AG04449 (cell line): Measurements from ENCODE around the gene KCTD17.

Source experiments
- CTCF ChIA-PET: fragments of 350-600 bp; formaldehyde crosslinking; extraction: SDS; loops from one replicate; lab custom pipeline; 2021; ENCODE audit warnings: antibody characterized with exemption; lab: Yijun Ruan, JAX
- POLR2A ChIA-PET: fragments of 400-600, 350-600 bp; formaldehyde crosslinking; extraction: SDS; loops from one replicate; lab custom pipeline; 2020; ENCODE audit warnings: antibody characterized with exemption, inconsistent platforms; lab: Yijun Ruan, JAX
- DNase-seq: peaks from one replicate; pipeline ENCODE4 v3.0.0-alpha.2; 2010; ENCODE audit warnings: low read depth, low spot score
- H3K4me3 ChIP-seq: 2 replicates; pipeline ENCODE4 v1.5.1; 2011; ENCODE audit warnings: low read depth, mild to moderate bottlenecking, control low read depth, low read length
- CTCF ChIP-seq: IDR thresholded peaks from one replicate; pipeline ENCODE4 v1.5.1; 2011; ENCODE audit warnings: mild to moderate bottlenecking, moderate library complexity, low read length, control low read depth, inconsistent platforms; ENCODE audit not compliant: insufficient read depth; ENCODE audit errors: missing control alignments

The KCTD17 gene

DNA sequence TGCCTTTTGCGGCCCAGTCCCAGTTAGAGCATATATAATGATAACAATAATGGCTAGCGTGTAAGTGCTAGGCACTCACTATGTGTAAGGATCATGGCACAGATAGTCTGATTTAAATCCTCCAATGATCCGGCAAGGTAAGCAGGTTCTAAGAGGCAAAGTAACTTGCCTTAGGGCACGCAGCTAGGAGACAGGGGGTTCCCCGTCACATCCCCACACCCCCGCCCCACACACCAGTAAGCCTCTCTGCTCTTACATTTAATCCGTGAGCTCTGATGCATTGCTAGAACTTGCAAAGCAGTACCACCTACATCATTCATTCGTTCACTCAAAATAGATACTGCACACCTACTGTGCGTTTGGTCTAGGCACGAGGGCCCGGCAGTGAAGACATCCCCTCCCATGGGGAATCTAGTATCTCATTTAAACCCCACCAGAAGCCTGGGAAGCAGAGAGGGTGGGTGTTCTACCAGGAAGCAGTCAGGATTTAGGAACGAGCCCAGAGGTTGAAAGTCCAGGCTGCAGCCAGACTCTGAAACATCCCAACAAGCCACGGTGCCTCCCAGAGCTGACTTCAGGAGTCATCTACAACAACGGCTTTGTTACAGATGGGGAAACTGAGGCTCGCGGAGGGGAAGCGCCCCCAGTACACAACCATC, 37.3 kb downstream of the KCTD17 start:
- CTCF ChIA-PET = interaction anchor here (0.8 to 1.9 kb wide), 4 partner anchors 9 to 111 kb away, joined by 3 to 6 read pairs (median 6); no protein-coding TSS in a partner anchor

DNA sequence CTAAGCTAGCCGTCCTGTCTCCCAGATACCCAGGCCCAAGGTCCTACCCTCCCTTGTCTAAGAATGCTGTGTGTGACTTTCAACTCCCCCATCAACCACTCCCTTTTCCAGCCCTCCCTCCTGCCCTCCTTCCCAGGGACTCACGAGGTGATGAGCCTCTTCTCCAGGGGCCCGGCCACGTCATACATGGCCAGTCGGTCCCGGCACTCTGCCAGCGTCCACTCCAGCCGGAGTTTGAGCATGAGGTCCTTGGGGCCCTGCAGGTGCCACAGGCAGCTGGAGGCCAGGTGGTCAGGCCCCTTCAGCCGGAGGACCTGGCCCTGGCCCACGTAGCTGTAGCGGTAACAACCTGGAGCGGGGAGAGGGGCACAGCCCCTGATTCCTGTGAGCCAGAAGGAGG, 37.9 kb downstream of the KCTD17 start:
- CTCF ChIA-PET = interaction anchor here (1.3 to 1.9 kb wide), 3 partner anchors 13 to 110 kb away, joined by 4 to 6 read pairs (median 6); no protein-coding TSS in a partner anchor
- POLR2A ChIA-PET = no interaction called here
- DNase-seq = no peak
- H3K4me3 ChIP-seq = no peak overlapping the region
- no peak for TF ChIP-seq CTCF

More for the DNA sequence above, 37.3 kb downstream of the KCTD17 start:
- H3K4me3 ChIP-seq = no peak overlapping the region
- DNase-seq = no peak
- TF ChIP-seq CTCF = no peak
- POLR2A ChIA-PET = no interaction called here

- ChIA-PET CTCF (interaction anchor here (1.8 kb wide), 1 partner anchor 22 kb away, joined by 4 read pairs; no protein-coding TSS in a partner anchor), POLR2A (no interaction called here)
- DNase-seq = no peak
- no peak overlapping the region for H3K4me3 ChIP-seq
- no peak for TF ChIP-seq CTCF
Measured at GRCh38 chr22:37090920-37091695, 39.6 kb downstream of the KCTD17 start.

GRCh38 chr22:37091994-37092393, 40.5 kb downstream of the KCTD17 start:
- TF ChIP-seq CTCF = no peak
- POLR2A ChIA-PET = no interaction called here
- CTCF ChIA-PET = no interaction called here
- no peak overlapping the region for H3K4me3 ChIP-seq
- no peak for DNase-seq

DNA sequence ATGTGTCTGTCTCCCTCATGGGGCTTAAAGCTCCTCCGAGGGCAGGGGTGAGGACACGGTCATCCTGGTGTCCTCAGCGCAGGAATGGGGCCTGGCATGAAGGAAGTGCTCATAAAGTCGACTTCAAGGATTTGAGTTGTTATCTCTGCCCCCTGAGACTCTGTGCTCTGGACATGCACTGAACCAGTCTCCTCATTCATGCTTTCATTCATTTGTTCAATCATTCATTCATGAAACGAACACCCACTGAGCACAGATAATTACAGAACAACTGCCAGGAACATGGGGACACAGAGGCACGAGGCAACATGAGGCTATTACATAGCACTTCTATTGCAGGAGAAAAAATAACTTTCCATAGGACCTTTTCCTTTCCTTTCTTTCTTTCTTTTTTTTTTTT, 41.5 kb downstream of the KCTD17 start:
- TF ChIP-seq CTCF = no peak
- POLR2A ChIA-PET = no interaction called here
- CTCF ChIA-PET = no interaction called here
- no peak overlapping the region for H3K4me3 ChIP-seq
- DNase-seq = no peak

DNA sequence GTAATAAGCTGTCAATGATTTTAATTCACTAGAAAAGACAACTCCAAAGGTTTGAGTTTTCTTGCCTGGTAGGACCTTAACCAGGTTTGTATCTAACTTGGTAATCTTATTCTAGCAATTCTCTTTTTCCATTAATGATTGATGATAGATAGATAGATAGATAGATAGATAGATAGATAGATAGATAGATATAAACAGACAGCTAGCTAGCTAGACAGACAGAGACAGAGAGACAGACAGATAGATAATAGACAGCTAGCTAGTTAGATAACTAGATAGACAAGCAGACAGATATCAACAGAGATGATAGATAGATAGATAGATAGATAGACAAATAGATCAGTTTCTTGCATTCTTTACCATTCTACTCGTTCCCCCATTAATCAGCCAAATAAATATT, 42.7 kb downstream of the KCTD17 start:
- no peak overlapping the region for H3K4me3 ChIP-seq
- CTCF ChIA-PET = no interaction called here
- no peak for TF ChIP-seq CTCF
- POLR2A ChIA-PET = no interaction called here
- no peak for DNase-seq
